Measurements from ENCODE around the gene UBE2L3. TPM values are rescaled to one million over a fixed set of nuclear protein-coding genes. Genes with fewer than 3 reads are reported as not detected.
"Not testable (repeated sequence)": the region's sequence is repeated elsewhere in the genome, so short reads cannot be mapped to it uniquely, and the experiment has no call there.

The UBE2L3 gene
- total and polyA plus RNA-seq, 2 donors: 39.4 to 50.1 TPM

- WGBS: 97% methylated on average over 5 of the region's 5 CpGs
- no peak overlapping the region for H3K4me3 ChIP-seq (ENCODE audit: low read length in 2 of 2)
- H3K36me3 ChIP-seq (ENCODE audit: control insufficient read depth in 2 of 2, insufficient read depth in 2 of 2, low read length in 1 of 2): peaks cover 39 to 71% of the 10 kb centered on the region in 2 donors
- H3K27me3 ChIP-seq (ENCODE audit: control insufficient read depth in 2 of 2, insufficient read depth in 1 of 2, low read length in 1 of 2): no peaks in the 10 kb centered on the region
- DNase-seq (ENCODE audit: low read depth in 6 of 9, low spot score in 9 of 9): no peak
- peaks cover 0 to 2% of the 10 kb centered on the region in 2 donors for H3K9me3 ChIP-seq (ENCODE audit: control insufficient read depth in 2 of 2, insufficient read depth in 1 of 2, low read length in 1 of 2)
- H3K4me1 ChIP-seq (ENCODE audit: control insufficient read depth in 2 of 2, insufficient read depth in 2 of 2, low read length in 2 of 2): peaks cover 0 to 2% of the 10 kb centered on the region in 2 donors
- H3K27ac ChIP-seq (ENCODE audit: low read depth in 1 of 2, low read length in 1 of 2): no peak overlapping the region
Observed at GRCh38 chr22:21594865-21595452, 27.4 kb downstream of the UBE2L3 start.

- DNase-seq (ENCODE audit: low read depth in 6 of 9, low spot score in 9 of 9); H3K4me1 ChIP-seq (ENCODE audit: control insufficient read depth in 2 of 2, insufficient read depth in 2 of 2, low read length in 2 of 2); H3K27ac ChIP-seq (ENCODE audit: low read depth in 1 of 2, low read length in 1 of 2); H3K9me3 ChIP-seq (ENCODE audit: control insufficient read depth in 2 of 2, insufficient read depth in 1 of 2, low read length in 1 of 2); H3K4me3 ChIP-seq (ENCODE audit: low read length in 2 of 2); H3K27me3 ChIP-seq (ENCODE audit: control insufficient read depth in 2 of 2, insufficient read depth in 1 of 2, low read length in 1 of 2): not testable (repeated sequence)
- 92% methylated on average over 13 of the region's 13 CpGs for WGBS
- H3K36me3 ChIP-seq (ENCODE audit: control insufficient read depth in 2 of 2, insufficient read depth in 2 of 2, low read length in 1 of 2): peaks cover 39 to 64% of the 10 kb centered on the region in 2 donors
Observed at GRCh38 chr22:21596356-21597135, 29.0 kb downstream of the UBE2L3 start.

GRCh38 chr22:21598302-21598701 is 30.8 kb downstream of the UBE2L3 start:
- Histone ChIP-seq H3K27me3 (ENCODE audit: control insufficient read depth in 2 of 2, insufficient read depth in 1 of 2, low read length in 1 of 2) (no peaks in the 10 kb centered on the region), H3K4me3 (ENCODE audit: low read length in 2 of 2) (no peak overlapping the region), H3K9me3 (ENCODE audit: control insufficient read depth in 2 of 2, insufficient read depth in 1 of 2, low read length in 1 of 2) (peaks cover 0 to 2% of the 10 kb centered on the region in 2 donors), H3K27ac (ENCODE audit: low read depth in 1 of 2, low read length in 1 of 2) (no peak overlapping the region), H3K4me1 (ENCODE audit: control insufficient read depth in 2 of 2, insufficient read depth in 2 of 2, low read length in 2 of 2) (no peaks in the 10 kb centered on the region), H3K36me3 (ENCODE audit: control insufficient read depth in 2 of 2, insufficient read depth in 2 of 2, low read length in 1 of 2) (peaks cover 38 to 52% of the 10 kb centered on the region in 2 donors)
- WGBS: 97% methylated on average over 3 of the region's 3 CpGs
- no peak for DNase-seq (ENCODE audit: low read depth in 6 of 9, low spot score in 9 of 9)

- Histone ChIP-seq H3K4me3 (ENCODE audit: low read length in 2 of 2) (no peak overlapping the region), H3K27ac (ENCODE audit: low read depth in 1 of 2, low read length in 1 of 2) (no peak overlapping the region), H3K9me3 (ENCODE audit: control insufficient read depth in 2 of 2, insufficient read depth in 1 of 2, low read length in 1 of 2) (peaks cover 0 to 2% of the 10 kb centered on the region in 2 donors), H3K27me3 (ENCODE audit: control insufficient read depth in 2 of 2, insufficient read depth in 1 of 2, low read length in 1 of 2) (no peaks in the 10 kb centered on the region), H3K36me3 (ENCODE audit: control insufficient read depth in 2 of 2, insufficient read depth in 2 of 2, low read length in 1 of 2) (peaks cover 29 to 42% of the 10 kb centered on the region in 2 donors), H3K4me1 (ENCODE audit: control insufficient read depth in 2 of 2, insufficient read depth in 2 of 2, low read length in 2 of 2) (no peaks in the 10 kb centered on the region)
- WGBS: 98% methylated on average over 6 of the region's 6 CpGs
- no peak for DNase-seq (ENCODE audit: low read depth in 6 of 9, low spot score in 9 of 9)
Observed at GRCh38 chr22:21599053-21599893, 31.8 kb downstream of the UBE2L3 start.

GRCh38 chr22:21602579-21602978 is 35.1 kb downstream of the UBE2L3 start:
- H3K27ac ChIP-seq (ENCODE audit: low read depth in 1 of 2, low read length in 1 of 2): no peak overlapping the region
- WGBS: 95% methylated on average over 6 of the region's 6 CpGs
- no peaks in the 10 kb centered on the region for H3K4me1 ChIP-seq (ENCODE audit: control insufficient read depth in 2 of 2, insufficient read depth in 2 of 2, low read length in 2 of 2)
- H3K36me3 ChIP-seq (ENCODE audit: control insufficient read depth in 2 of 2, insufficient read depth in 2 of 2, low read length in 1 of 2): peaks cover 14 to 15% of the 10 kb centered on the region in 2 donors
- H3K4me3 ChIP-seq (ENCODE audit: low read length in 2 of 2): no peak overlapping the region
- DNase-seq (ENCODE audit: low read depth in 6 of 9, low spot score in 9 of 9): no peak
- H3K9me3 ChIP-seq (ENCODE audit: control insufficient read depth in 2 of 2, insufficient read depth in 1 of 2, low read length in 1 of 2): no peaks in the 10 kb centered on the region
- H3K27me3 ChIP-seq (ENCODE audit: control insufficient read depth in 2 of 2, insufficient read depth in 1 of 2, low read length in 1 of 2): no peaks in the 10 kb centered on the region

GRCh38 chr22:21603973-21604372 is 36.5 kb downstream of the UBE2L3 start:
- Histone ChIP-seq H3K4me1 (ENCODE audit: control insufficient read depth in 2 of 2, insufficient read depth in 2 of 2, low read length in 2 of 2) (no peaks in the 10 kb centered on the region), H3K27ac (ENCODE audit: low read depth in 1 of 2, low read length in 1 of 2) (no peak overlapping the region), H3K4me3 (ENCODE audit: low read length in 2 of 2) (no peak overlapping the region), H3K9me3 (ENCODE audit: control insufficient read depth in 2 of 2, insufficient read depth in 1 of 2, low read length in 1 of 2) (no peaks in the 10 kb centered on the region), H3K36me3 (ENCODE audit: control insufficient read depth in 2 of 2, insufficient read depth in 2 of 2, low read length in 1 of 2) (peaks cover 12 to 13% of the 10 kb centered on the region in 2 donors), H3K27me3 (ENCODE audit: control insufficient read depth in 2 of 2, insufficient read depth in 1 of 2, low read length in 1 of 2) (no peaks in the 10 kb centered on the region)
- DNase-seq (ENCODE audit: low read depth in 6 of 9, low spot score in 9 of 9): no peak
- WGBS: 96% methylated on average over 9 of the region's 9 CpGs

GRCh38 chr22:21605887-21606564 is 38.5 kb downstream of the UBE2L3 start:
- H3K9me3 ChIP-seq (ENCODE audit: control insufficient read depth in 2 of 2, insufficient read depth in 1 of 2, low read length in 1 of 2): no peaks in the 10 kb centered on the region
- no peak overlapping the region for H3K27ac ChIP-seq (ENCODE audit: low read depth in 1 of 2, low read length in 1 of 2)
- 99% methylated on average over 7 of the region's 7 CpGs for WGBS
- H3K36me3 ChIP-seq (ENCODE audit: control insufficient read depth in 2 of 2, insufficient read depth in 2 of 2, low read length in 1 of 2): peaks cover 14 to 19% of the 10 kb centered on the region in 2 donors
- no peaks in the 10 kb centered on the region for H3K27me3 ChIP-seq (ENCODE audit: control insufficient read depth in 2 of 2, insufficient read depth in 1 of 2, low read length in 1 of 2)
- DNase-seq (ENCODE audit: low read depth in 6 of 9, low spot score in 9 of 9): no peak
- no peaks in the 10 kb centered on the region for H3K4me1 ChIP-seq (ENCODE audit: control insufficient read depth in 2 of 2, insufficient read depth in 2 of 2, low read length in 2 of 2)
- H3K4me3 ChIP-seq (ENCODE audit: low read length in 2 of 2): no peak overlapping the region

- no peak overlapping the region for H3K4me3 ChIP-seq (ENCODE audit: low read length in 2 of 2)
- DNase-seq (ENCODE audit: low read depth in 6 of 9, low spot score in 9 of 9): no peak
- no peaks in the 10 kb centered on the region for H3K4me1 ChIP-seq (ENCODE audit: control insufficient read depth in 2 of 2, insufficient read depth in 2 of 2, low read length in 2 of 2)
- H3K9me3 ChIP-seq (ENCODE audit: control insufficient read depth in 2 of 2, insufficient read depth in 1 of 2, low read length in 1 of 2): no peaks in the 10 kb centered on the region
- no peak overlapping the region for H3K27ac ChIP-seq (ENCODE audit: low read depth in 1 of 2, low read length in 1 of 2)
- no peaks in the 10 kb centered on the region for H3K27me3 ChIP-seq (ENCODE audit: control insufficient read depth in 2 of 2, insufficient read depth in 1 of 2, low read length in 1 of 2)
- 97% methylated on average over 8 of the region's 8 CpGs for WGBS
- H3K36me3 ChIP-seq (ENCODE audit: control insufficient read depth in 2 of 2, insufficient read depth in 2 of 2, low read length in 1 of 2): peaks cover 21 to 26% of the 10 kb centered on the region in 2 donors
Observed at GRCh38 chr22:21606775-21607174, 39.3 kb downstream of the UBE2L3 start.

Data from thymus (tissue), 11 donors.